Endothelial cell of umbilical vein (primary cell): Measurements from ENCODE around the gene PRKCQ. TPM values are rescaled to one million over a fixed set of nuclear protein-coding genes. Genes with fewer than 3 reads are reported as not detected.

ENCODE experiments used
- BruUV-seq: library from RNA; stranded (reverse); fragments of 400-500 nt; replicated peaks from 2 replicates; lab custom pipeline; 2021; lab: Mats Ljungman, UMichigan
- CTCF ChIA-PET: fragments of 300-600, 350-600 bp; sonication (Branson Sonifier 250); formaldehyde crosslinking; loops from one replicate; lab custom pipeline; 2021; ENCODE audit warnings: antibody characterized with exemption, inconsistent platforms; lab: Charles Lee
- POLR2A ChIA-PET: fragments of 300-600, 350-600 bp; sonication (Branson Sonifier 250); formaldehyde crosslinking; loops from one replicate; lab custom pipeline; 2021; ENCODE audit warnings: antibody characterized with exemption, inconsistent platforms; lab: Charles Lee
- DNase-seq: peaks from one replicate; pipeline ENCODE4 v3.0.0-alpha.2; 2011; ENCODE audit warnings: low read depth, low spot score
- FAIRE-seq: peaks from 2 replicates; lab custom pipeline; 2011; peaks lifted over from hg19 to GRCh38; lab: Jason Lieb, UNC
- H2AFZ ChIP-seq: 2 replicates; pipeline ENCODE4 v1.6.0; 2012; ENCODE audit warnings: low read depth, low read length, control low read depth, inconsistent platforms
- H3K27ac ChIP-seq: 2 replicates; pipeline ENCODE4 v1.5.1; 2011; ENCODE audit warnings: low read depth, mild to moderate bottlenecking, control low read depth, low read length, moderate library complexity; ENCODE audit not compliant: insufficient read depth
- H3K27me3 ChIP-seq, 2 experiments: 2 replicates each; pipeline versions ENCODE4 v1.6.0 to v1.6.1; 2011; ENCODE audit warnings: low read length in 2 of 2, mixed read lengths in 1 of 2; ENCODE audit not compliant: control insufficient read depth in 2 of 2, insufficient read depth in 2 of 2
- H3K36me3 ChIP-seq, 2 experiments: 2 replicates in 1 of 2; 3 replicates in 1 of 2; pipeline ENCODE4 v1.5.1; 2011; ENCODE audit warnings: low read length in 2 of 2, mild to moderate bottlenecking in 1 of 2, moderate library complexity in 1 of 2; ENCODE audit not compliant: control insufficient read depth in 2 of 2, insufficient read depth in 2 of 2; ENCODE audit errors: extremely low read depth in 1 of 2
- H3K4me1 ChIP-seq: 3 replicates; pipeline ENCODE4 v1.5.1; 2011; ENCODE audit warnings: mild to moderate bottlenecking, low read length; ENCODE audit not compliant: control insufficient read depth, insufficient read depth; ENCODE audit errors: extremely low read depth
- H3K4me2 ChIP-seq: 2 replicates; pipeline ENCODE4 v1.6.1; 2011; ENCODE audit warnings: low read length, control low read depth, mixed read lengths; ENCODE audit not compliant: insufficient read depth
- H3K4me3 ChIP-seq, 3 experiments: fragments of 200-600 bp in 1 of 3; sonication (generic), shearing (Covaris generic) in 1 of 3; replicated peaks in 1 of 3; 2 replicates each; pipeline ENCODE4 v1.5.1; 2011 to 2016; ENCODE audit warnings: control low read depth in 3 of 3, low read length in 3 of 3, mild to moderate bottlenecking in 2 of 3, inconsistent platforms in 1 of 3, low read depth in 1 of 3, moderate library complexity in 1 of 3; ENCODE audit not compliant: insufficient read depth in 1 of 3
- H3K79me2 ChIP-seq: 2 replicates; pipeline ENCODE4 v1.6.0; 2012; ENCODE audit warnings: low read length, inconsistent platforms; ENCODE audit not compliant: control insufficient read depth, insufficient read depth
- H3K9ac ChIP-seq: replicated peaks from 2 replicates; pipeline ENCODE3; 2011; ENCODE audit warnings: low read length, control low read depth; ENCODE audit not compliant: insufficient read depth; ENCODE audit errors: extremely low read depth
- H3K9me1 ChIP-seq: replicated peaks from 3 replicates; pipeline ENCODE4 v1.6.0; 2011; ENCODE audit warnings: mild to moderate bottlenecking, low read length; ENCODE audit not compliant: control insufficient read depth, insufficient read depth; ENCODE audit errors: extremely low read depth
- H3K9me3 ChIP-seq: replicated peaks from 2 replicates; pipeline ENCODE4 v1.5.1; 2012; ENCODE audit warnings: low read length, inconsistent platforms; ENCODE audit not compliant: control insufficient read depth, insufficient read depth
- H4K20me1 ChIP-seq: replicated peaks from 2 replicates; pipeline ENCODE3; 2011; ENCODE audit warnings: mild to moderate bottlenecking, low read length; ENCODE audit not compliant: control insufficient read depth, insufficient read depth; ENCODE audit errors: extremely low read depth
- EZH2 ChIP-seq: IDR thresholded peaks from 2 replicates; pipeline ENCODE4 v1.6.1; 2012; ENCODE audit warnings: borderline replicate concordance, low read depth, mild to moderate bottlenecking, moderate library complexity, low read length, inconsistent platforms; ENCODE audit not compliant: severe bottlenecking
- FOS ChIP-seq: IDR thresholded peaks from 2 replicates; pipeline ENCODE4 v1.6.1; 2011; ENCODE audit warnings: mild to moderate bottlenecking, low read length, moderate library complexity, borderline replicate concordance; ENCODE audit not compliant: insufficient read depth
- GATA2 ChIP-seq: IDR thresholded peaks from 2 replicates; pipeline ENCODE4 v1.7.0; 2011; ENCODE audit warnings: low read depth, mild to moderate bottlenecking, moderate library complexity, mixed read lengths, low read length; ENCODE audit not compliant: insufficient read length, insufficient read depth
- JUN ChIP-seq: IDR thresholded peaks from 2 replicates; pipeline ENCODE4 v1.6.1; 2011; ENCODE audit warnings: borderline replicate concordance, low read depth; ENCODE audit not compliant: insufficient read length, insufficient read depth
- MYC ChIP-seq: IDR thresholded peaks from one replicate; pipeline ENCODE4 v1.6.1; 2011; ENCODE audit warnings: mild to moderate bottlenecking, low read depth, low read length
- POLR2A ChIP-seq: IDR thresholded peaks from 2 replicates; pipeline ENCODE4 v1.6.1; 2012; ENCODE audit warnings: low read depth, mild to moderate bottlenecking, control low read depth, low read length
- POLR2AphosphoS5 ChIP-seq: IDR thresholded peaks from 2 replicates; pipeline ENCODE4 v1.6.1; 2012; ENCODE audit warnings: low read depth, mild to moderate bottlenecking, control low read depth, low read length, moderate library complexity; ENCODE audit not compliant: insufficient read depth
- dilution Hi-C: fragments of 300-500 bp; cut with MboI; formaldehyde crosslinking; loops from one replicate; pipeline ENCODE4 v1.15.0; 2019; ENCODE audit warnings: low sequenced_read_pairs; ENCODE audit not compliant: extremely low pct_ligation_motif_present
- intact Hi-C: fragments of 100-400 bp; cut with micrococcal nuclease; formaldehyde crosslinking; loops from one replicate; pipeline ENCODE4 v1.10.0; 2022
- polyA plus RNA-seq, 4 experiments: library from polyadenylated mRNA; depleted of rRNA in 3 of 4; stranded (reverse) in 3 of 4; unstranded in 1 of 4; fragments of >200 nt; gene quantifications; 2 replicates each; pipeline versions ENCODE4 v1.2.1 to v1.2.3, GENCODE V29; 2011 to 2012; ENCODE audit warnings: missing spikeins in 1 of 4
- total RNA-seq: library from RNA; stranded (reverse); gene quantifications from 2 replicates; pipeline ENCODE4 v1.2.3, GENCODE V29; 2021
- TF ChIP-seq, protein P1 (sequence below): IDR thresholded peaks from 2 replicates; pipeline ENCODE4 v1.6.1; 2011; ENCODE audit not compliant: insufficient read depth, insufficient read length
- TF ChIP-seq, protein P2 (sequence below), 2 donors: IDR thresholded peaks; 1 replicate in 1 of 2; 2 replicates in 1 of 2; pipeline ENCODE4 v1.5.1; 2011; ENCODE audit warnings: low read length in 2 of 2, mild to moderate bottlenecking in 2 of 2, moderate library complexity in 2 of 2, control low read depth in 1 of 2, inconsistent platforms in 1 of 2, low read depth in 1 of 2; ENCODE audit not compliant: insufficient read depth in 1 of 2; ENCODE audit errors: extremely low read depth in 1 of 2

PRKCQ gene
- total and polyA plus RNA-seq, 2 donors (not counting 3 experiments of a cell fraction or from before 2014, with no cell fraction given), result 0.32 to 0.55 TPM

DNA sequence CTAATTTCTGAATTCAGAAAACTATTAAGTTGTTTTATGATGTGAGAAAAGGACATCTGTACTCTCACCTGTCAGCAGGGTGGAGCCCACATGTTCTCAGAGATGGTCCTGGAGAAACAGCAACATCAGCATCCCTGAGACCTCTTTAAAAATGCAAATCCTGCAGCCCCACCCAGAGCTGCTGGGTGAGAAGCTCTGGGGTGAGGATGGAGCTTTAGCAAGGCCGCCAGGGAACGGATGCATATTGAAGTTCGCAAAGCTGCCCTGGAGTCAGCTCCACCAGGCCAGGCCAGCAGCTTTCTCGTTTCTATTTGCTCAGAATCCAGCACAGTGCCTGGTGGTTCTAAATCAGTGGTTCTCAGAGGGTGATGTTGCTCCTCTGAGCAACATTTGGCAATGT, 49.1 kb downstream of the PRKCQ start:
- intact Hi-C loops (no loop called here), dilution Hi-C loops (no loop called here)
- Histone ChIP-seq H3K9me1 (no peaks in the 10 kb centered on the region), H2AFZ (no peak overlapping the region), H3K79me2 (no peaks in the 10 kb centered on the region), H3K9me3 (no peaks in the 10 kb centered on the region), H3K4me1 (no peaks in the 10 kb centered on the region), H3K27ac (no peak overlapping the region), H4K20me1 (no peaks in the 10 kb centered on the region), H3K4me2 (no peak overlapping the region), H3K4me3 (no peak overlapping the region), H3K27me3 (no peaks in the 10 kb centered on the region), H3K36me3 (no peaks in the 10 kb centered on the region), H3K9ac (no peak overlapping the region)
- BruUV-seq, result no TSS peak
- DNase-seq (no peak), FAIRE-seq (no peak)
- no peak for TF ChIP-seq EZH2
- TF ChIP-seq, protein P1, sequence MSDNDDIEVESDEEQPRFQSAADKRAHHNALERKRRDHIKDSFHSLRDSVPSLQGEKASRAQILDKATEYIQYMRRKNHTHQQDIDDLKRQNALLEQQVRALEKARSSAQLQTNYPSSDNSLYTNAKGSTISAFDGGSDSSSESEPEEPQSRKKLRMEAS, result no peak
- TF ChIP-seq POLR2A, result no peak
- no peak for TF ChIP-seq JUN
- TF ChIP-seq FOS, result no peak
- no peak for TF ChIP-seq POLR2AphosphoS5
- no peak for TF ChIP-seq MYC
- no peak for TF ChIP-seq GATA2
- TF ChIP-seq, protein P2, sequence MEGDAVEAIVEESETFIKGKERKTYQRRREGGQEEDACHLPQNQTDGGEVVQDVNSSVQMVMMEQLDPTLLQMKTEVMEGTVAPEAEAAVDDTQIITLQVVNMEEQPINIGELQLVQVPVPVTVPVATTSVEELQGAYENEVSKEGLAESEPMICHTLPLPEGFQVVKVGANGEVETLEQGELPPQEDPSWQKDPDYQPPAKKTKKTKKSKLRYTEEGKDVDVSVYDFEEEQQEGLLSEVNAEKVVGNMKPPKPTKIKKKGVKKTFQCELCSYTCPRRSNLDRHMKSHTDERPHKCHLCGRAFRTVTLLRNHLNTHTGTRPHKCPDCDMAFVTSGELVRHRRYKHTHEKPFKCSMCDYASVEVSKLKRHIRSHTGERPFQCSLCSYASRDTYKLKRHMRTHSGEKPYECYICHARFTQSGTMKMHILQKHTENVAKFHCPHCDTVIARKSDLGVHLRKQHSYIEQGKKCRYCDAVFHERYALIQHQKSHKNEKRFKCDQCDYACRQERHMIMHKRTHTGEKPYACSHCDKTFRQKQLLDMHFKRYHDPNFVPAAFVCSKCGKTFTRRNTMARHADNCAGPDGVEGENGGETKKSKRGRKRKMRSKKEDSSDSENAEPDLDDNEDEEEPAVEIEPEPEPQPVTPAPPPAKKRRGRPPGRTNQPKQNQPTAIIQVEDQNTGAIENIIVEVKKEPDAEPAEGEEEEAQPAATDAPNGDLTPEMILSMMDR (IDR thresholded peaks at IDR 0.05; ENCODE audit: extremely low read depth in 1 of 2, insufficient read depth in 1 of 2, low read depth in 1 of 2, low read length in 2 of 2), result no peak
- POLR2A ChIA-PET, result no interaction called here
- CTCF ChIA-PET, result no interaction called here
